Ishikawa (cell line): Measurements from ENCODE around the gene MAGI2.

Experiments used
- CEBPB ChIP-seq: IDR thresholded peaks from 2 replicates; pipeline ENCODE4 v1.6.1; 2012
- CREB1 ChIP-seq: IDR thresholded peaks from 2 replicates; pipeline ENCODE4 v1.6.1; 2012; ENCODE audit warnings: low read depth
- EGR1 ChIP-seq: IDR thresholded peaks from 2 replicates; pipeline ENCODE4 v1.6.1; 2012
- EP300 ChIP-seq: IDR thresholded peaks from 2 replicates; pipeline ENCODE4 v1.6.1; 2012; ENCODE audit warnings: borderline replicate concordance
- FOXM1 ChIP-seq: IDR thresholded peaks from 2 replicates; pipeline ENCODE4 v1.6.1; 2012; ENCODE audit warnings: low read depth, borderline replicate concordance
- NFIC ChIP-seq: IDR thresholded peaks from 2 replicates; pipeline ENCODE4 v1.6.1; 2012
- RAD21 ChIP-seq: IDR thresholded peaks from 2 replicates; pipeline ENCODE4 v1.6.1; 2012; ENCODE audit warnings: low read depth
- TAF1 ChIP-seq: IDR thresholded peaks from 2 replicates; pipeline ENCODE4 v1.6.1; 2012; ENCODE audit warnings: low read depth, mild to moderate bottlenecking
- TCF12 ChIP-seq: IDR thresholded peaks from 2 replicates; pipeline ENCODE4 v1.6.1; 2012; ENCODE audit warnings: low read depth
- TEAD4 ChIP-seq: IDR thresholded peaks from 2 replicates; pipeline ENCODE4 v1.6.1; 2012
- YY1 ChIP-seq: IDR thresholded peaks from 2 replicates; pipeline ENCODE4 v1.6.1; 2012; ENCODE audit warnings: low read depth
- ZBTB7A ChIP-seq: IDR thresholded peaks from 2 replicates; pipeline ENCODE4 v1.6.1; 2012; ENCODE audit warnings: low read depth
- TF ChIP-seq, protein P1 (sequence below): IDR thresholded peaks from 2 replicates; pipeline ENCODE4 v1.6.1; 2012; ENCODE audit warnings: low read depth, mild to moderate bottlenecking
- TF ChIP-seq, protein P2 (sequence below): IDR thresholded peaks from 2 replicates; pipeline ENCODE4 v1.6.1; 2012
- TF ChIP-seq, protein P3 (sequence below): IDR thresholded peaks from 2 replicates; pipeline ENCODE4 v1.6.1; 2012

MAGI2 gene

GRCh38 chr7:78472519-78472918 is 980.9 kb downstream of the MAGI2 start:
- TF ChIP-seq EP300 (no peak), EGR1 (no peak), CEBPB (no peak), TCF12 (no peak), ZBTB7A (no peak), NFIC (no peak), CREB1 (no peak), TEAD4 (no peak), RAD21 (no peak), TAF1 (no peak), FOXM1 (no peak)
- TF ChIP-seq, protein P1, sequence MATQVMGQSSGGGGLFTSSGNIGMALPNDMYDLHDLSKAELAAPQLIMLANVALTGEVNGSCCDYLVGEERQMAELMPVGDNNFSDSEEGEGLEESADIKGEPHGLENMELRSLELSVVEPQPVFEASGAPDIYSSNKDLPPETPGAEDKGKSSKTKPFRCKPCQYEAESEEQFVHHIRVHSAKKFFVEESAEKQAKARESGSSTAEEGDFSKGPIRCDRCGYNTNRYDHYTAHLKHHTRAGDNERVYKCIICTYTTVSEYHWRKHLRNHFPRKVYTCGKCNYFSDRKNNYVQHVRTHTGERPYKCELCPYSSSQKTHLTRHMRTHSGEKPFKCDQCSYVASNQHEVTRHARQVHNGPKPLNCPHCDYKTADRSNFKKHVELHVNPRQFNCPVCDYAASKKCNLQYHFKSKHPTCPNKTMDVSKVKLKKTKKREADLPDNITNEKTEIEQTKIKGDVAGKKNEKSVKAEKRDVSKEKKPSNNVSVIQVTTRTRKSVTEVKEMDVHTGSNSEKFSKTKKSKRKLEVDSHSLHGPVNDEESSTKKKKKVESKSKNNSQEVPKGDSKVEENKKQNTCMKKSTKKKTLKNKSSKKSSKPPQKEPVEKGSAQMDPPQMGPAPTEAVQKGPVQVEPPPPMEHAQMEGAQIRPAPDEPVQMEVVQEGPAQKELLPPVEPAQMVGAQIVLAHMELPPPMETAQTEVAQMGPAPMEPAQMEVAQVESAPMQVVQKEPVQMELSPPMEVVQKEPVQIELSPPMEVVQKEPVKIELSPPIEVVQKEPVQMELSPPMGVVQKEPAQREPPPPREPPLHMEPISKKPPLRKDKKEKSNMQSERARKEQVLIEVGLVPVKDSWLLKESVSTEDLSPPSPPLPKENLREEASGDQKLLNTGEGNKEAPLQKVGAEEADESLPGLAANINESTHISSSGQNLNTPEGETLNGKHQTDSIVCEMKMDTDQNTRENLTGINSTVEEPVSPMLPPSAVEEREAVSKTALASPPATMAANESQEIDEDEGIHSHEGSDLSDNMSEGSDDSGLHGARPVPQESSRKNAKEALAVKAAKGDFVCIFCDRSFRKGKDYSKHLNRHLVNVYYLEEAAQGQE, result no peak
- TF ChIP-seq, protein P2, sequence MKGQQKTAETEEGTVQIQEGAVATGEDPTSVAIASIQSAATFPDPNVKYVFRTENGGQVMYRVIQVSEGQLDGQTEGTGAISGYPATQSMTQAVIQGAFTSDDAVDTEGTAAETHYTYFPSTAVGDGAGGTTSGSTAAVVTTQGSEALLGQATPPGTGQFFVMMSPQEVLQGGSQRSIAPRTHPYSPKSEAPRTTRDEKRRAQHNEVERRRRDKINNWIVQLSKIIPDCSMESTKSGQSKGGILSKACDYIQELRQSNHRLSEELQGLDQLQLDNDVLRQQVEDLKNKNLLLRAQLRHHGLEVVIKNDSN, result no peak
- TF ChIP-seq, protein P3, sequence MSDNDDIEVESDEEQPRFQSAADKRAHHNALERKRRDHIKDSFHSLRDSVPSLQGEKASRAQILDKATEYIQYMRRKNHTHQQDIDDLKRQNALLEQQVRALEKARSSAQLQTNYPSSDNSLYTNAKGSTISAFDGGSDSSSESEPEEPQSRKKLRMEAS, result no peak

GRCh38 chr7:78465894-78466293 is 987.6 kb downstream of the MAGI2 start:
- TF ChIP-seq, protein P3, result no peak
- TF ChIP-seq FOXM1 (no peak), EGR1 (no peak), ZBTB7A (no peak), TAF1 (no peak), EP300 (no peak), NFIC (no peak), CEBPB (no peak), CREB1 (no peak), RAD21 (no peak), YY1 (no peak), TCF12 (no peak), TEAD4 (no peak)
- TF ChIP-seq, protein P2, result no peak
- TF ChIP-seq, protein P1, result no peak

DNA sequence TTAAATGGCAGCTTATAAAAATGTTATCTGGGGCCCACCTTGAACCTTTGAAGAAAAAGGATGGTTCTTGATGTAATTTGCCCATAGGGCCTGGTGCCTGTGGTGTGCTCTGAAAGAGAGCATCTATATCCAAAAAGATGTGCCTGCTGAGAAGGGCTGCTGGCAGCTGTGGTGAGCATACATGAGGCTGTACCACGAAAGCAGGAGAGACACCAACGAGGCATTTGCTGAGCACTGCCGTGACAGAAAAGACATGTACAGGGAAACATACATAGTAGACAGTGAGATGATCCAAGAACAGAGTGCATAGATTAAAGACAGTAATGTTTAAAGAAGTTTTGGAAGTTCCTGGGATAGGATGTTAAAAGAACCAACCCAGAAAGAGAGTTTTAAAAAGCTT is 990.4 kb downstream of the MAGI2 start:
- TF ChIP-seq, protein P1, result no peak
- no peak for TF ChIP-seq NFIC
- no peak for TF ChIP-seq RAD21
- TF ChIP-seq TEAD4, result no peak
- no peak for TF ChIP-seq EP300
- no peak for TF ChIP-seq EGR1
- TF ChIP-seq, protein P3, result no peak
- TF ChIP-seq YY1, result no peak
- TF ChIP-seq ZBTB7A, result no peak
- no peak for TF ChIP-seq CEBPB

GRCh38 chr7:78450706-78451105 is 1002.8 kb downstream of the MAGI2 start:
- TF ChIP-seq CREB1 (no peak), TEAD4 (no peak), EP300 (no peak), NFIC (no peak), TCF12 (no peak), YY1 (no peak), RAD21 (no peak)
- TF ChIP-seq, protein P2, result no peak
- TF ChIP-seq, protein P1, result no peak
- TF ChIP-seq, protein P3, result no peak
